Peyer's patch (tissue), 4 donors: Measurements from ENCODE around the gene NDST4.

Experiments used
- CTCF ChIP-seq, 6 experiments: fragments of 450-650 bp in 4 of 6; fragments of 200-600 bp in 2 of 6; sonication (generic) in 1 of 6; IDR thresholded peaks; one replicate each; pipeline ENCODE4 v1.5.1; 2017 to 2019; ENCODE audit warnings: antibody characterized with exemption in 6 of 6, mild to moderate bottlenecking in 3 of 6, moderate library complexity in 1 of 6
- POLR2A ChIP-seq, 2 donors: fragments of 450-650 bp; IDR thresholded peaks; one replicate each; pipeline ENCODE4 v1.5.1; 2017; ENCODE audit warnings: antibody characterized with exemption in 2 of 2, mild to moderate bottlenecking in 2 of 2, moderate library complexity in 2 of 2

GRCh38 chr4:114815760-114816159 is 297.7 kb downstream of the NDST4 start:
- TF ChIP-seq POLR2A (IDR thresholded peaks at IDR 0.05) (no peak), CTCF (IDR thresholded peaks at IDR 0.05) (no peak)
